WTC11 (cell line): Measurements from ENCODE around the gene CHRM1.

ENCODE experiments used
- MAX ChIP-seq: sonication (generic); formaldehyde crosslinking; IDR thresholded peaks from 2 replicates; pipeline ENCODE4 v1.8.0; 2022; ENCODE audit warnings: mild to moderate bottlenecking, missing genetic modification reagents
- ZNF281 ChIP-seq: sonication (generic); formaldehyde crosslinking; IDR thresholded peaks from 2 replicates; pipeline ENCODE4 v1.8.0; 2023; ENCODE audit warnings: mild to moderate bottlenecking, missing genetic modification reagents
- TF ChIP-seq, protein P1 (sequence below): sonication (generic); formaldehyde crosslinking; IDR thresholded peaks from 2 replicates; pipeline ENCODE4 v1.8.1; 2022; ENCODE audit warnings: low read depth, missing genetic modification reagents, borderline replicate concordance

DNA sequence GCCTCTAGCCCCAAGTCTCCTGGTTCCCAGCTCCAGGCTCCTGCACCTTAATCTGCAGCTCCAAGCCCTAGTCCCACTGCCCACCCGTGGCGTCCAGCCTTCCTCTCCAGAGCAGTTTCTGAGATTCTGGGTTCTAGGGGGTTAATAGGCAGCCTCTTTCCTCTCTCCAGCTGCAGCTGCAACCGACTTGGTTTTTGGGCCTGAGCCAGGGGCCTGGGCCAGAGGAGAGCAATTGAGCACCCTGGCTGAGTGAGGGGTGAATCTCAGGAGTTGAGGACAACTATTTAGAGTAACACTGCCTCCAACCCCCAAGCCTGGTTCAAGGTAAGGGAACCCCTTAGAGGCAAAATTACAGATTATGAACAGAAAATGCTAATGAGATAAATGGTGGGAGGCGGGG lies 9.0 kb upstream of the CHRM1 start:
- TF ChIP-seq, protein P1, sequence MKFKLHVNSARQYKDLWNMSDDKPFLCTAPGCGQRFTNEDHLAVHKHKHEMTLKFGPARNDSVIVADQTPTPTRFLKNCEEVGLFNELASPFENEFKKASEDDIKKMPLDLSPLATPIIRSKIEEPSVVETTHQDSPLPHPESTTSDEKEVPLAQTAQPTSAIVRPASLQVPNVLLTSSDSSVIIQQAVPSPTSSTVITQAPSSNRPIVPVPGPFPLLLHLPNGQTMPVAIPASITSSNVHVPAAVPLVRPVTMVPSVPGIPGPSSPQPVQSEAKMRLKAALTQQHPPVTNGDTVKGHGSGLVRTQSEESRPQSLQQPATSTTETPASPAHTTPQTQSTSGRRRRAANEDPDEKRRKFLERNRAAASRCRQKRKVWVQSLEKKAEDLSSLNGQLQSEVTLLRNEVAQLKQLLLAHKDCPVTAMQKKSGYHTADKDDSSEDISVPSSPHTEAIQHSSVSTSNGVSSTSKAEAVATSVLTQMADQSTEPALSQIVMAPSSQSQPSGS (CRISPR knock-in tag) = no peak
- no peak for TF ChIP-seq ZNF281 (CRISPR knock-in tag)
- TF ChIP-seq MAX (CRISPR knock-in tag) = no peak
